Esophagus (tissue), 2 donors: ENCODE measurements around the gene AATF. TPM values are rescaled to one million over a fixed set of nuclear protein-coding genes. Genes with fewer than 3 reads are reported as not detected.

Source experiments
- H3K27ac ChIP-seq, 2 donors: one replicate each; pipeline ENCODE4 v1.5.1; 2013; ENCODE audit warnings: low read depth in 2 of 2, mild to moderate bottlenecking in 2 of 2, inconsistent platforms in 1 of 2, low read length in 1 of 2, moderate library complexity in 1 of 2
- H3K27me3 ChIP-seq, 2 donors: one replicate each; pipeline ENCODE4 v1.6.1; 2013; ENCODE audit warnings: low read length in 2 of 2, control low read depth in 1 of 2, mild to moderate bottlenecking in 1 of 2; ENCODE audit not compliant: insufficient read depth in 2 of 2, control insufficient read depth in 1 of 2
- H3K36me3 ChIP-seq, 2 donors: one replicate each; pipeline ENCODE4 v1.6.1; 2013; ENCODE audit warnings: low read length in 1 of 2; ENCODE audit not compliant: control insufficient read depth in 2 of 2, insufficient read depth in 2 of 2
- H3K4me1 ChIP-seq, 2 donors: one replicate each; pipeline ENCODE4 v1.6.1; 2013; ENCODE audit warnings: low read length in 1 of 2; ENCODE audit not compliant: control insufficient read depth in 2 of 2, insufficient read depth in 2 of 2
- H3K4me3 ChIP-seq, 2 donors: one replicate each; pipeline ENCODE4 v1.5.1; 2013; ENCODE audit warnings: low read length in 2 of 2, mild to moderate bottlenecking in 2 of 2, low read depth in 1 of 2, moderate library complexity in 1 of 2
- H3K9me3 ChIP-seq, 2 donors: one replicate each; pipeline ENCODE4 v1.6.1; 2013; ENCODE audit warnings: mild to moderate bottlenecking in 2 of 2, low read depth in 1 of 2, low read length in 1 of 2, moderate library complexity in 1 of 2; ENCODE audit not compliant: control insufficient read depth in 2 of 2, insufficient read depth in 1 of 2
- WGBS, 2 donors: extraction: QIAGEN DNeasy Blood & Tissue Kit; methylation state at CpG; one replicate each; pipeline ENCODE4 v1.1.7; 2013; 5-methylcytosine and 5-hydroxymethylcytosine counted together
- polyA plus RNA-seq, 2 donors: library from polyadenylated mRNA; stranded (reverse); fragments of 200-250 nt; gene quantifications; one replicate each; pipeline ENCODE4 v1.2.3, GENCODE V29; 2013
- donor health status: healthy with polysubstance abuse.
- donor health status: Bipolar disorder and iron deficiency.

AATF gene
- polyA plus RNA-seq, 2 donors, result 17.4 to 25.7 TPM

GRCh38 chr17:36929851-36930582 is 18.7 kb upstream of the AATF start:
- H3K9me3 ChIP-seq, result peaks cover 0 to 4% of the 10 kb centered on the region in 2 donors
- H3K36me3 ChIP-seq, result no peaks in the 10 kb centered on the region
- H3K27ac ChIP-seq, result no peak overlapping the region
- peaks cover 6 to 40% of the 10 kb centered on the region in 2 donors for H3K27me3 ChIP-seq
- H3K4me1 ChIP-seq, result peaks cover 21 to 23% of the 10 kb centered on the region in 2 donors
- no peak overlapping the region for H3K4me3 ChIP-seq
- WGBS, 2 donors, result 33 to 40% methylated on average over 16 of the region's 16 CpGs

GRCh38 chr17:36930583-36930900 is 18.2 kb upstream of the AATF start:
- Histone ChIP-seq H3K4me1 (peaks cover 24 to 25% of the 10 kb centered on the region in 2 donors), H3K36me3 (no peaks in the 10 kb centered on the region), H3K27ac (no peak overlapping the region), H3K27me3 (peaks cover 6 to 45% of the 10 kb centered on the region in 2 donors), H3K9me3 (peaks cover 0 to 4% of the 10 kb centered on the region in 2 donors), H3K4me3 (no peak overlapping the region)
- 71 to 86% methylated on average over 1 of the region's 1 CpG for WGBS, 2 donors

GRCh38 chr17:36931096-36931696 is 17.6 kb upstream of the AATF start:
- H3K4me3 ChIP-seq, result no peak overlapping the region
- no peak overlapping the region for H3K27ac ChIP-seq
- no peaks in the 10 kb centered on the region for H3K36me3 ChIP-seq
- H3K4me1 ChIP-seq, result peaks cover 30 to 31% of the 10 kb centered on the region in 2 donors
- H3K27me3 ChIP-seq, result peaks cover 6 to 51% of the 10 kb centered on the region in 2 donors
- H3K9me3 ChIP-seq, result peaks cover 0 to 4% of the 10 kb centered on the region in 2 donors
- WGBS, 2 donors, result 46 to 49% methylated on average over 7 of the region's 7 CpGs

- 2 to 3% methylated on average over 30 of the region's 30 CpGs for WGBS, 2 donors
- Histone ChIP-seq H3K27me3 (peaks cover 6 to 58% of the 10 kb centered on the region in 2 donors), H3K27ac (no peak overlapping the region), H3K36me3 (no peaks in the 10 kb centered on the region), H3K4me1 (peaks cover 33% of the 10 kb centered on the region in 2 donors), H3K9me3 (peaks cover 0 to 4% of the 10 kb centered on the region in 2 donors), H3K4me3 (peak overlapping the region in 1 of 2 donors; percentile 28)
Measured at GRCh38 chr17:36931697-36932382, 16.9 kb upstream of the AATF start.

GRCh38 chr17:36932383-36932693 is 16.4 kb upstream of the AATF start:
- H3K9me3 ChIP-seq, result peaks cover 0 to 4% of the 10 kb centered on the region in 2 donors
- whole genome bisulfite sequencing, 2 donors, result 5% methylated on average over 16 of the region's 16 CpGs
- H3K27me3 ChIP-seq, result peaks cover 6 to 62% of the 10 kb centered on the region in 2 donors
- H3K4me1 ChIP-seq, result peaks cover 36 to 37% of the 10 kb centered on the region in 2 donors
- H3K27ac ChIP-seq, result no peak overlapping the region
- peak overlapping the region in 1 of 2 donors; percentile 28 for H3K4me3 ChIP-seq
- no peaks in the 10 kb centered on the region for H3K36me3 ChIP-seq

GRCh38 chr17:36932694-36933511 is 15.9 kb upstream of the AATF start:
- H3K4me1 ChIP-seq, result peaks cover 36 to 39% of the 10 kb centered on the region in 2 donors
- H3K36me3 ChIP-seq, result no peaks in the 10 kb centered on the region
- H3K4me3 ChIP-seq, result no peak overlapping the region
- H3K9me3 ChIP-seq, result peaks cover 0 to 4% of the 10 kb centered on the region in 2 donors
- H3K27me3 ChIP-seq, result peaks cover 6 to 67% of the 10 kb centered on the region in 2 donors
- 6 to 10% methylated on average over 40 of the region's 40 CpGs for WGBS, 2 donors
- H3K27ac ChIP-seq, result no peak overlapping the region

GRCh38 chr17:36933512-36934143 is 15.1 kb upstream of the AATF start:
- Histone ChIP-seq H3K9me3 (peaks cover 0 to 4% of the 10 kb centered on the region in 2 donors), H3K27me3 (peaks cover 6 to 72% of the 10 kb centered on the region in 2 donors), H3K27ac (no peak overlapping the region), H3K36me3 (no peaks in the 10 kb centered on the region), H3K4me1 (peaks cover 43 to 44% of the 10 kb centered on the region in 2 donors), H3K4me3 (peak overlapping the region in 1 of 2 donors; percentile 10)
- WGBS, 2 donors, result 8 to 10% methylated on average over 23 of the region's 23 CpGs

GRCh38 chr17:36934144-36934691 is 14.5 kb upstream of the AATF start:
- Histone ChIP-seq H3K4me3 (peak overlapping the region in 1 of 2 donors; percentile 10), H3K27ac (no peak overlapping the region), H3K4me1 (peaks cover 44 to 45% of the 10 kb centered on the region in 2 donors), H3K9me3 (peaks cover 0 to 4% of the 10 kb centered on the region in 2 donors), H3K27me3 (peaks cover 6 to 73% of the 10 kb centered on the region in 2 donors), H3K36me3 (no peaks in the 10 kb centered on the region)
- WGBS, 2 donors, result 3 to 7% methylated on average over 26 of the region's 26 CpGs
